Right forelimb (tissue), 1 donor: ENCODE data around the gene PLIN4.
A peak's percentile ranks its signal among the peaks of the same experiment; 100 is the strongest.
"Not testable (repeated sequence)": the region's sequence is repeated elsewhere in the genome, so short reads cannot be mapped to it uniquely, and the experiment has no call there.

ENCODE experiments used
- DNase-seq: peaks from one replicate; pipeline ENCODE4 v3.0.0-alpha.2; 2018

The PLIN4 gene

GRCh38 chr19:4547303-4548237 lies 29.3 kb upstream of the PLIN4 start:
- no peak for DNase-seq

- no peak for DNase-seq
Observed at GRCh38 chr19:4543842-4544647, 25.8 kb upstream of the PLIN4 start.

- no peak for DNase-seq
Observed at GRCh38 chr19:4542896-4543841, 24.9 kb upstream of the PLIN4 start.

DNA sequence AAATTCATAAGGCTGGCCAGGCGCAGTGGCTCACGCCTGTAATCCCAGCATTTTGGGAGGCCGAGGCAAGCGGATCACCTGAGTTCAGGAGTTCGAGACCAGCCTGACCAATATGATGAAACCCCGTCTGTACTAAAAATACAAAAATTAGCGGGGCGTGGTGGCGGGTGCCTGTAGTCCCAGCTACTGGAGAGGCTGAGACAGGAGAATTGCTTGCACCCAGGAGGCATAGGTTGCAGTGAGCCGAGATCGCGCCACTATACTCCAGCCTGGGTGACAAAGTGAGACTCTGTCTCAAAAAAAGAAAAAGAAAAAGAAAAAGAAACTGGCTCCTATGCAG lies 23.5 kb upstream of the PLIN4 start:
- not testable (repeated sequence) for DNase-seq

GRCh38 chr19:4541114-4541805 lies 23.0 kb upstream of the PLIN4 start:
- no peak for DNase-seq

DNA sequence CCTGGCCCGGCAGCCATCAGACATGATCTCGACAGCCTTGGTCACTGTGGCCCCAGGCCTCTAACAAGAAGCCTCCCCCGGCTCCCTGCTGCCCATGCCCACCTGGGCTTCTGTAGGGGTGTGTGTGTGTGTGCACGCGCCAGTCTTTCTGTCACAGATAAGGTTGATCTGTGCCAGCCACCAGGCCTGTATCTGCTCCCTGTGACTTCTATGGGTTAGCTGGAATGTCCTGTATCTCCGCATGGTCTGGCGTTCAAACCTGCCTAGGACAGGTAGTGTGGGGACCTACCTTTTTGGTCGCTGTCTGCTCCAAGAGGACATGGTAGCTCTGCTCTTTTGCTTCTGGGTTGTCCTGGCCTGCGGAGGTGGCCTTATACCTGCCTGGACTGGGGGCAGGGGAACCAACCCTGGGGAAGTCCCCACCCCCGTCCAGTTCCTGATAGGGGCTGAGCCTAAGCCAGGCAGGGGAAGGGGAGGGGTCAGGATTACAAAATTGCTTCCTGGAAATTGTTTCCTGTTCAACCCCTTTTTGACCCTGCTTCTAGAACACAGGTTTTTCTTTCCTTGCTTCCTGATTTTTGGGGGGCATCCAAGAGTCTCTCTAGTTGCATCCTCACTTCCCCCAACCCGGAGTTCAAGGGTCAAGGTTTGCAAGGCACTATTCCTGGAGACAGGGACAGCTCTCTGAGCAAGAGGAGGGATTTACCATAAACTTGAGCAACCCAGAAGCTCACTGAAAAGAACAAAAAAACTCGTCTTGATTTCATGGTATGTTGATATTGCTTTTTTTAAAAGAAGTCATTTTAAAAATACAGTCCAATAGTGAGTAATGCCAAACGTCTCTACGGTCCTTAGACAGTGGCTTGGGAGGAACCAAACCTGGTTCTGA lies 21.7 kb upstream of the PLIN4 start, which contains the start of gene LRG1:
TSS of gene LRG1 (minus strand) at position 344 of the 889 bp plus-strand sequence. CDS start at position 321, 23 bp downstream.
- no peak for DNase-seq

- DNase-seq = no peak
Observed at GRCh38 chr19:4539169-4539692, 20.9 kb upstream of the PLIN4 start.

DNA sequence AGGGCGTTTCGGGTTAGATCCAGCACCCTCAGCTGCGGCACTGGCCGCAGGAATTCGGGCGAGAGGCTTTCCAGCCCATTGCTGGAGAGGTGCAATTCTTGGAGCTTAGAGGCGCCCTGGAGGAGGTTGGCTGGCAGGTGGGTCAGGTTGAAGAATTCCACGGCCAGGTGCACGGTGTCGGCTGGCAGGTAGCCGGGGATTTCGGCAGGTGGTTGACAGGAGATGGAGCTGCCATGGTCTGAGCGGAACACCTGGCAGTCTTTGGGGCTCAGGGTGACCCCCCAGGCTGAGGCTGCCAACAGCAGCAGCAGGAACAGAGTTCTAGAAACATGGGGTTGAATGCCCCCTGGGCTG lies 20.3 kb upstream of the PLIN4 start:
- DNase-seq = no peak

GRCh38 chr19:4537953-4538600 lies 19.8 kb upstream of the PLIN4 start:
- DNase-seq = no peak

DNA sequence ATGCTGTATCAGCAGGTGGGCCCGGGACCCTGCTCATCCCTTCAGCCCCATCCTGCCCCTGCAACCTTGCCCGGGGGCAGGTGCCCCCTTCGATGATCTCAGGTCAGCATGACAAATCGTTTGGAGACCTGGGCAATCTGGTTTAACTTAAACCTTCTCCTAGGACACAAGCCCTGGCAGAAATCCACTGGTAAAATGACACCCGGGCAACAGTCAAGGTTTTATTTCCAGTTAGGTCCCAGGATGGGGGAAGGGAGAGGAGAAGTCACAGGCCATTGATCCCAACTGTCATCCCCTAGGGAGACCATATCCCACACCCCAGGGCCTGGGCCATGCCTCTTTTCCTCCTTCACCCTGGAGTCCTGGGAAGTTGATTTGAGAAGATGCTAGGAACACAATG lies 18.5 kb upstream of the PLIN4 start:
- no peak for DNase-seq

GRCh38 chr19:4534836-4535658 lies 16.8 kb upstream of the PLIN4 start, which contains the start of gene PLIN5:
TSS of gene PLIN5 (minus strand) at chr19:4535224. CDS start at chr19:4534074, 1,150 bp downstream.
- peak; percentile 76 for DNase-seq

- DNase-seq = no peak
Observed at GRCh38 chr19:4533835-4534424, 15.6 kb upstream of the PLIN4 start.

DNA sequence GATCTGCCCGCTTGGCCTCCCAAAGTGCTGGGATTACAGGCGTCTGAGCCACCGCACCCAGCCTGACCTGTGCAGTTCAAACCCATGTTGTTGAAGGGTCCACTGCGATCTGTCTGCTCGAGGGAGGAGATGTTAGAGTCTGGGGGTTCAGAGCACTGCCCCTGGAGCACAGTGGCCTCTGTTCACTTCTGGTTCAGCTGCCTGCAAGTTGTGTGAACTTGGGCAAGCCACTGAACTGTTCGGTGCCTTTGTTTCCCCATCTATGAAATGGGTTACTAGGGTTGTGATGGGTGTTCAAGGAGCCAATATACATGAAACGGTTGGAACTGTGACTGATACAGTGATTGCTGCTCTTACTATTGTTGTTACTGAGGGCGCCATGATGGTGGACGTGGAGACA lies 15.0 kb upstream of the PLIN4 start:
- DNase-seq = no peak

GRCh38 chr19:4531562-4532165 lies 13.4 kb upstream of the PLIN4 start:
- DNase-seq = no peak

- no peak for DNase-seq
Observed at GRCh38 chr19:4529924-4530522, 11.7 kb upstream of the PLIN4 start.

DNA sequence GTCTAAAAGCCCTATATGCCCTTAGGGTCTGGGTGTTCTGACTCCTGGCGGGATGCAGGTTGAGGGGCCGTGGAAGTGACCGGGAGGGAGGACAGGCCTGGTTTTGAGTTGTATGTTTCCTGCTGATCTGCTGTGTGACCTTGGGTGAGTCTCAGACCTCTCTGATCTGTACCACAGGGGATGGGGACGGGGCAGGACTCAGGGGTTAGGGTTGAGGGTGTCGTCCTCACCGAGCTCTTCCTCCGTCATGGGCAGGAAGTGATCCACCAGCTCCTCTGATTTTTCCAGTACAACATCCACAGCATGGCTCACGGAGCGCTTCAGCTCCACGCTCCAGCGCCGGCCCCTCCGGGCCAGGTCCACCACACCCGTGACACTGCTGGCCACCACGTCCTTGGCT lies 10.6 kb upstream of the PLIN4 start:
- DNase-seq = no peak

GRCh38 chr19:4527377-4527776 lies 9.1 kb upstream of the PLIN4 start:
- not testable (repeated sequence) for DNase-seq

DNA sequence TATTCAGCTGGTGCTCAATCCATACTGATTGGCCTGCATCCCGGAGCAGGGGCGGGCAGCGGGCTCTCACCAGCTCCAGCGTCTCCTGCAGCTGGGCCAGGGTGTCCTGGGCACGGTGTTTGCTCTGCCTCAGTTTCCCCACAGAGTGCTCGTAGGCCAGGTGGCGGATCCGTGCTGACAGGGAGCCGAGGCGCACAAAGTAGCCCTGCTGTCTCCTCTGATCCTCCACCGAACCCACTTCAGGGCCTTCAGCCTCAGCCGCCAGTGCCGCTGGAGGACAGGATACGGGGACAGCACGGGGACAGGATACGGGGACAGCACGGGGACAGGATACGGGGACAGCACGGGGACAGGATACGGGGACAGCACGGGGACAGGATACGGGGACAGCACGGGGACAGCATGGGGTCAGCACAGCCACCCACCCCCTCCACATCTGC lies 7.3 kb upstream of the PLIN4 start:
- DNase-seq = no peak
